Endothelial cell (in vitro differentiated cells): ENCODE measurements around the gene COL7A1. TPM values are rescaled to one million over a fixed set of nuclear protein-coding genes. Genes with fewer than 3 reads are reported as not detected.

Experiments
- DNase-seq: peaks from one replicate; pipeline ENCODE4 v3.0.0; 2021; ENCODE audit warnings: low spot score
- H3K27ac Mint-ChIP-seq: one replicate; pipeline ENCODE4 v1.8.0; 2021; ENCODE audit warnings: mixed read lengths, inconsistent platforms; ENCODE audit not compliant: unreplicated experiment
- H3K27me3 Mint-ChIP-seq: one replicate; pipeline ENCODE4 v1.8.0; 2021; ENCODE audit warnings: mild to moderate bottlenecking, moderate library complexity, mixed read lengths, inconsistent platforms; ENCODE audit not compliant: unreplicated experiment
- H3K36me3 Mint-ChIP-seq: one replicate; pipeline ENCODE4 v1.8.0; 2021; ENCODE audit warnings: mild to moderate bottlenecking, low read depth, mixed read lengths, inconsistent platforms; ENCODE audit not compliant: unreplicated experiment
- H3K4me1 Mint-ChIP-seq: one replicate; pipeline ENCODE4 v1.8.0; 2021; ENCODE audit warnings: mild to moderate bottlenecking, mixed read lengths, inconsistent platforms; ENCODE audit not compliant: unreplicated experiment
- H3K4me3 Mint-ChIP-seq: one replicate; pipeline ENCODE4 v1.8.0; 2021; ENCODE audit warnings: mild to moderate bottlenecking, mixed read lengths, inconsistent platforms; ENCODE audit not compliant: unreplicated experiment
- H3K9me3 Mint-ChIP-seq: one replicate; pipeline ENCODE4 v1.8.0; 2021; ENCODE audit warnings: mixed read lengths, inconsistent platforms; ENCODE audit not compliant: unreplicated experiment
- CTCF ChIP-seq: fragments of 200-600 bp; sonication (generic); IDR thresholded peaks from one replicate; pipeline ENCODE4 v1.5.0; 2021; ENCODE audit warnings: antibody characterized with exemption; ENCODE audit not compliant: unreplicated experiment
- total RNA-seq: library from RNA; stranded (reverse); fragmentation: NEBNext Ultra II Directional; extraction: Animal tissue kit (Norgen Biotek cat#: 25700); gene quantifications from one replicate; pipeline ENCODE4 v1.2.1, GENCODE V29; 2021; ENCODE audit not compliant: unreplicated experiment

The COL7A1 gene
- total RNA-seq, 1 donor from 2014 or later, result 5.2 TPM

DNA sequence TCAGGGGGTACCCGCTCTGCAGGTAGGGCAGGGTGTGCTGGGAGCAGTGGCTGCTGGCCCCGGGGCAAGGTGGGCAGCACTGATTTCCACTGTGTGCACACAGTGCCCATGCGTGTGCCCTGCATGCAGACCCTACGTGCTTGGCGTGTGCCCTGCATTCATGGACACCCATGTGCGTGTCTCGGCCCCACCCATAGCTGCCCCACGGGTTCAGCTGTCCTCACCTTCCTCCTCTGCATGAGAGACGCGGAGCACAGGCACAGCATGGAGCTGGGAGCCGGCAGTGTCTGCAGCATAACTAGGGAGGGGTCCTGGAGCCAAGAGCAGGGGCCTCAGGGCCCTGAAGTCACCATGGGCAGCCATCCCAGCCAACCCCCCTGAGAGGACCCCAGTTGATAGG is 29.9 kb downstream of the COL7A1 start:
- no peaks in the 10 kb centered on the region for H3K36me3 Mint-ChIP-seq

GRCh38 chr3:48564667-48565066 is 30.5 kb downstream of the COL7A1 start:
- peaks cover 18% of the 10 kb centered on the region for H3K27me3 Mint-ChIP-seq
- no peaks in the 10 kb centered on the region for H3K36me3 Mint-ChIP-seq
- no peak for TF ChIP-seq CTCF
- DNase-seq, result no peak
- H3K4me1 Mint-ChIP-seq, result peaks cover 18% of the 10 kb centered on the region
- H3K9me3 Mint-ChIP-seq, result no peaks in the 10 kb centered on the region
- H3K27ac Mint-ChIP-seq, result no peak overlapping the region
- H3K4me3 Mint-ChIP-seq, result no peak overlapping the region

More for the DNA sequence above, 29.9 kb downstream of the COL7A1 start:
- Mint-ChIP-seq H3K27me3 (peaks cover 18% of the 10 kb centered on the region), H3K4me3 (no peak overlapping the region), H3K4me1 (peaks cover 13% of the 10 kb centered on the region), H3K27ac (no peak overlapping the region), H3K9me3 (no peaks in the 10 kb centered on the region)
- DNase-seq, result no peak
- no peak for TF ChIP-seq CTCF

GRCh38 chr3:48564022-48564421 is 31.1 kb downstream of the COL7A1 start:
- peak overlapping the region; percentile 24 for H3K27ac Mint-ChIP-seq
- DNase-seq, result no peak
- TF ChIP-seq CTCF, result no peak
- H3K4me1 Mint-ChIP-seq, result peaks cover 24% of the 10 kb centered on the region
- no peaks in the 10 kb centered on the region for H3K36me3 Mint-ChIP-seq
- no peaks in the 10 kb centered on the region for H3K9me3 Mint-ChIP-seq
- H3K27me3 Mint-ChIP-seq, result peaks cover 18% of the 10 kb centered on the region
- no peak overlapping the region for H3K4me3 Mint-ChIP-seq

- Mint-ChIP-seq H3K27ac (peak within 1 kb of the TSS; percentile 59), H3K27me3 (peaks cover 18% of the 10 kb centered on the region), H3K4me1 (peaks cover 30% of the 10 kb centered on the region), H3K4me3 (no peak within 1 kb of the TSS), H3K9me3 (no peaks in the 10 kb centered on the region), H3K36me3 (no peaks in the 10 kb centered on the region)
- DNase-seq, result no peak
- no peak for TF ChIP-seq CTCF
These were observed 31.7 kb downstream of the COL7A1 start, which contains the start of gene UCN2 for GRCh38 chr3:48563382-48563918. Gene UCN2, minus strand, starts transcription at chr3:48563781. Its CDS starts 657 bp downstream, at chr3:48563124.

DNA sequence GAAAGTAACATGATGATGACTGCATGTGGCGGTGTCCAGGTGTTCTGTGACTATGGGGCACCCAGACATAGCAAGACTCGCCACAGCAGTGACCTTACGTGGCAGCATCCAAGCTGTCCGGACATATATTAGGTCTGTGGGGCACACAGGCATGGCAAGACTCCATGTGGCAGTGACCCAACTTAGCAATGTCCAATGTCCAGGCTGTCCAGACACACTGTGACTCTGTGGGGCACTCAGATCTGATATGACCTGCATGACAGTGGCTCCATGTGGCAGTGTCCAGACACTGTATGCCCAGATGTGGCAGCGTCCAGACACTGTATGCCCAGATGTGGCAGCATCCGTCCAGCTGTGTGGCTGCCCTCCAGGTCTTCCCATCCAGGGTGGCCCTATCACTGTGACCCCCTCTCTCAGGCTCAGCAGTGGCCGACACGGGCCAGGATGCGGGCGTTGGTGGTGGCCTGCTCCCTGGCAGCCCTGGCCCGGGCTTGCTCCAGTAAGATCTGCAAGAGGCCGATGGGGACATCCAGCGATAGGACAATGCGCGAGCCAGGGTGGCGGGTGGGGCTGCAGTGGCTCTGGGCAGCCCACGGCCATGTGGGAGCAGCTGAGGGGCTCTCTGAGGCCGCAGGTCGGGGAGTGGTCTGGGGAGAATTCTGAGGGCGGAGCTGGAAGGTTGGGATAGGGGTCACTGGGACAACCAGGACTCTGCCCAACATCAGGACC is 32.6 kb downstream of the COL7A1 start:
- no peak for DNase-seq
- H3K9me3 Mint-ChIP-seq, result no peaks in the 10 kb centered on the region
- H3K36me3 Mint-ChIP-seq, result no peaks in the 10 kb centered on the region
- H3K4me1 Mint-ChIP-seq, result peaks cover 34% of the 10 kb centered on the region
- no peak overlapping the region for H3K4me3 Mint-ChIP-seq
- H3K27ac Mint-ChIP-seq, result no peak overlapping the region
- peaks cover 14% of the 10 kb centered on the region for H3K27me3 Mint-ChIP-seq
- no peak for TF ChIP-seq CTCF
